ENCODE results near the gene COA6.
"Not testable (repeated sequence)": the region's sequence is repeated elsewhere in the genome, so short reads cannot be mapped to it uniquely, and the experiment has no call there.

COA6 gene

DNA sequence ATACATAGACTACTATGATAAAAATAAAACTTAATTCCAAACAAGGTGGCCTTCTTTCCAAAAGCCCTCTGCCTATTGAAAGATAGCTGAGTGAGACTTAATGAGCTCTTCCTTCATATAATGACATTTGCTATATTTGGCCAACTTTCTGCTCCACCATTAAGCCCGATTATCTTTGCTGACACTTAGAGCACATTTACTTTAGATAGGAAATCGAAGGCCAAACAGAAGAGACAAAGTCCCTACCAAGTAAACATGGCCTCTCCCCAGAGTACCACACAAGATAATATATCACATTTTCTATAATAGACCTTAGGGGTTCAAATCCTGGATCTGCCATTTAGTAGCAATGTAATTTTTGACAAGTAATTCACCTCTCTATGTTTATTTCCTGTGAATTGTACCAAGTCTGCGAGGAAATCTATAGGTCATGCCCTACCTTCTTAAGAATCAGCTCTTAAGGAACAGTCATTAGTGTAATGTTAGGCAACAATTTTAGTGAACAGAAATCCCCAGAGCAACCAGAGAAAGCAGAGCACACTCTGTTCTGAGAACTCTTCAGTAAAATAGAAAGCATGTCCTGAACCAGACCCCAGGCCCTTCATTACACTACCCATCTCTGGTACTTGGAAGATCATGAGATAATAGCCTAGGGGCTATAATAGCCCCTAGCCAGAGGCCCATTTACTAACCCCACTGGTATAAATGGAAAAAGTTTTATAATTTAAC is 17.3 kb upstream of the COA6 start:
- DNase-seq (ENCODE audit: low read depth), result no peak
- TF ChIP-seq, protein P1, sequence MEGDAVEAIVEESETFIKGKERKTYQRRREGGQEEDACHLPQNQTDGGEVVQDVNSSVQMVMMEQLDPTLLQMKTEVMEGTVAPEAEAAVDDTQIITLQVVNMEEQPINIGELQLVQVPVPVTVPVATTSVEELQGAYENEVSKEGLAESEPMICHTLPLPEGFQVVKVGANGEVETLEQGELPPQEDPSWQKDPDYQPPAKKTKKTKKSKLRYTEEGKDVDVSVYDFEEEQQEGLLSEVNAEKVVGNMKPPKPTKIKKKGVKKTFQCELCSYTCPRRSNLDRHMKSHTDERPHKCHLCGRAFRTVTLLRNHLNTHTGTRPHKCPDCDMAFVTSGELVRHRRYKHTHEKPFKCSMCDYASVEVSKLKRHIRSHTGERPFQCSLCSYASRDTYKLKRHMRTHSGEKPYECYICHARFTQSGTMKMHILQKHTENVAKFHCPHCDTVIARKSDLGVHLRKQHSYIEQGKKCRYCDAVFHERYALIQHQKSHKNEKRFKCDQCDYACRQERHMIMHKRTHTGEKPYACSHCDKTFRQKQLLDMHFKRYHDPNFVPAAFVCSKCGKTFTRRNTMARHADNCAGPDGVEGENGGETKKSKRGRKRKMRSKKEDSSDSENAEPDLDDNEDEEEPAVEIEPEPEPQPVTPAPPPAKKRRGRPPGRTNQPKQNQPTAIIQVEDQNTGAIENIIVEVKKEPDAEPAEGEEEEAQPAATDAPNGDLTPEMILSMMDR (IDR thresholded peaks at IDR 0.05; ENCODE audit: insufficient read depth, low read depth, low read length, missing control alignments), result no peak
- no peak overlapping the region for H3K4me3 ChIP-seq (ENCODE audit: low read depth, low read length)

DNA sequence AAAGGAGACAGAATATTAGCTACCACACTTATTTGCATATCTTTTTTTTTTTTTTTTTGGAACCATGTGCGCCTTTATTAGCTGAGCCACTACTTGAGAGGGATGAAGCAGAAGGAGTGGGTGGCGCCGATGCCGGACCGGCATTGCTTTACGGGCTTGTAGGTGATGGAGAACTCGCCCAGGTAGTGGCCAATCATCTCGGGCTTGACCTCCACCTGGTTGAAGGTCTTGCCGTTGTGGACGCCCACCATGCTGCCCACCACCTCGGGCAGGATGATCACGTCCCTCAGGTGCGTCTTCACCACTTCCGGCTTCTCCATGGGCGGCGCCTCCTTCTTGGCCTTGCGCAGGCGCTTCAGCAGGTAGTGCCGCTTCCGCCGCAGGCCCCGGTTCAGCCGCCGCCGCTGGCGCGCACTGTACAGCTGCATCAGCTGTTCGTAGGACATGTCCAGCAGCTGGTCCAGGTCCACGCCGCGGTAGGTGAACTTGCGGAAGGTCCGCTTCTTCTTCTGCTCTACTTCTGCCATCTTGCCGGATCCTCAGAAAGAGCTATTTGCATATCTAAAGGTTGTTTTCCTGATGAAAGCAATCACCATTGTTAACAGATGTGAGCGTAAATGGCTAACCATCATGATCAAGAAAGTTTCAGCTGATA is 16.5 kb upstream of the COA6 start:
- DNase-seq (ENCODE audit: low read depth); H3K4me3 ChIP-seq (ENCODE audit: low read depth, low read length): not testable (repeated sequence)

DNA sequence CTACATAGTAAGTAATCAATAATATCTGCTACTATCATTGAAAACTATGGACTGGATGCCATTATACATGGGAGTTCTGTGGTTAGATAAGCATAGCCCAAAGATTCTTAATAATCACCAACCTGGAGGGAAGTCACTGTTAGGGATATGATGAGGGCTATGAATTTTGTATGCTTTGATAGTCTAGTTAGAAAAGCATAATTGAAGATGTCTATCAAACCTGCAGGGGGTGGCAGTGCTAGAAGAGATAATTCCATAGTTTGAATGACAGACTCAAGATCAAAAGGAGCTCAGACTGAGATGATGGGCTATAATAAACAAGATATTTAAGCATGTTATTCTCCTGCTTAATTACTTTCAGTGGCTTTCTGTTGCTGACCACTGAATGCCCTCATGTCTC is 15.4 kb upstream of the COA6 start:
- H3K4me3 ChIP-seq (ENCODE audit: low read depth, low read length), result no peak overlapping the region
- DNase-seq (ENCODE audit: low read depth), result no peak
- TF ChIP-seq, protein P1 (IDR thresholded peaks at IDR 0.05; ENCODE audit: insufficient read depth, low read depth, low read length, missing control alignments), result no peak

DNA sequence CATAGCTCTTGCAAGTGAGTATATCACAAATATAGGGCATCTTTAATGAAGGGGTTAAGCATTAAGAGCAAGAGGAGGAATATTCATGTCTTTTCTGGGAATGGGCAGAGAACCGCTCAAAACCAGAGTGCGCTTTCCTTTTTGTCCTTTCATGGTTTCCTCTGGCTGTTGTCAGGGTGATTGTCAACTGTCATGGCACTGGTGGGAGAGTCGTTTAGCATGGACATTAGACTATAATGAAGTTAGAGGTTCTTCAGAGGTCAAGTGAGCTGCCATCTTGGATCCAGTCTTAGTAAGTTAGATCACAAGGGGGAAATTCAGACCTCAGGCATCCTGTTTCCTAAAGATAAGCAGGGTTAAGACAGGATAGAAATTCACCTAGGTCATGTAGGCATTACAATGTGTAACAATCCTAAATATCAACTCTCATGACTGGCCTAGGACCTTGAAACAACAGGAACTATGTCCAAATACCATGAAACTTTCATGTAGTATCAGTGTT is 12.1 kb upstream of the COA6 start:
- H3K4me3 ChIP-seq (ENCODE audit: low read depth, low read length), result no peak overlapping the region
- TF ChIP-seq, protein P1 (IDR thresholded peaks at IDR 0.05; ENCODE audit: insufficient read depth, low read depth, low read length, missing control alignments), result no peak
- DNase-seq (ENCODE audit: low read depth), result no peak

DNA sequence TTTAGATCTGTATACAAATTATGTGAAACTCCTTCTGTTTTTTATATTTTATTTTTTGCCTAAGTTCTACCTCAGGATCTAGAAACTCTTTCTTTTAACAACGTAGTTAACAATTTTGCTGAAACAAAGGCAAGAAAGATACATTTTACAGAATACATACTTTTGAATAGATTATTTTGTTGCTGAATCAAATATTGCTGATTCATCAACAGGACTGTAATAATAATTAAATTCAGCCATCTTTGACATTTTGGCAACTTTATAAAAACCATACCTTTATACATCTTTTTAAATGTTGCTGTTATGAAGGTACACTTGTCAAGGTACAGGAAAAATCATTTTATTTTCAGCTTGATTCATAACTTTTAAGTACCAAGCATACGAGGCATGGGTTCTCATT is 10.7 kb upstream of the COA6 start:
- H3K4me3 ChIP-seq (ENCODE audit: low read depth, low read length), result no peak overlapping the region
- DNase-seq (ENCODE audit: low read depth), result no peak
- TF ChIP-seq, protein P1 (IDR thresholded peaks at IDR 0.05; ENCODE audit: insufficient read depth, low read depth, low read length, missing control alignments), result no peak

DNA sequence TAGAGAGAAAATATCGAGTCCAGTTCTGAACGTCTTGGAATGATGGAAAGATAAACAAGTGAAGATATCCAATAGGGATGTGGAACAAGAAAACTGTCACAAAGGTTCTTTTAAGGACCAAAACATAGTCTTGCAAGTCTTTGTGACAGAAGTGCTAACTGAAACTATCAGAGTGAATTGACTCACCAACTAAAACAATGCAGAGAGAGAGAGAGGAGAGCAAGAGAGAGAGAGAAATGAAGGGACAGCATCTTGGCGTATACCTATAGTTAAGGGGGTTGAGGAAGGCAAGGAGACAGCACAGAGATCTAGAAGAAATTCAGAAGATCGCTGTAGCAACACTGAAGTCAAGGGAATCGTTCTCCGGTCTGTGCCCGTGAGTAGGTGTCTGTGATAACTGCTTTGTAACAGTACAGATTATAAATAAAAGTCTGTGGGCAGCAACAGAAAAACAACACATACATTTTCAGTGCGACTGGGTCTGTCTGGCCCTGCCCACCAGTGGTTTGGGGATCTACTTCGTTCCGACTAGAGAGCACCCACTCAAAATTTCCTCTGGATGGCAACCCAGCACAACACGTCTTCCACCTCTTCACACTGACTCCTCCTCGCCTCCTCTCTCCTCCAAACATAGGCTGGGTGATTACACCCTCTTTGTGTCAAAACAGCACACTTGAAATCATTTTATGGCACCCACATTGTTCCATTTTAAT is 4.8 kb upstream of the COA6 start:
- no peak overlapping the region for H3K4me3 ChIP-seq (ENCODE audit: low read depth, low read length)
- TF ChIP-seq, protein P1 (IDR thresholded peaks at IDR 0.05; ENCODE audit: insufficient read depth, low read depth, low read length, missing control alignments), result no peak
- no peak for DNase-seq (ENCODE audit: low read depth)

DNA sequence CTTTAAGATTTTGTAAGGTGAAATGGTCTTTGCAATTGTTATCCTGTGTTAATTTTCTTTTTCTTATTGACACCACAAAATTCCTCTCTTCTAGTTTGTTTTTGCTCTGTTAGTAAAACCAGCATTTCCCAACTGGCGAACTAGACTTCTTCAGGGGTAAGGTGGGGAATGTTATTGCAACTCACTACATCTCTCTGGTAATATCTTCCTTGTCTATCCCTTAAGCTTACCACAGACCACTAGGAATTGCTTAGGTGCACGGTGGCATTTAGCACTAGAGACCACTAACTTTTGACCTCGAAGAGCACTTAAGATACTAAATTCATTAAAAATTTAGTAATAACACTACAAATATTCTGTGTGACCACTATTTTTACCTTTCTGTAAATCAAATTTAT is 4.2 kb upstream of the COA6 start:
- TF ChIP-seq, protein P1 (IDR thresholded peaks at IDR 0.05; ENCODE audit: insufficient read depth, low read depth, low read length, missing control alignments), result no peak
- no peak for DNase-seq (ENCODE audit: low read depth)
- H3K4me3 ChIP-seq (ENCODE audit: low read depth, low read length), result no peak overlapping the region
